HG03060 (cell line): Measurements from ENCODE around the gene IMPA2.
"Not testable (repeated sequence)": the region's sequence is repeated elsewhere in the genome, so short reads cannot be mapped to it uniquely, and the experiment has no call there.

Experiments
- ATAC-seq: cut with Tn5 transposase; IDR thresholded peaks from one replicate; pipeline ENCODE4 v1.9.1; 2021; ENCODE audit warnings: low read depth, moderate number of reproducible peaks; ENCODE audit not compliant: unreplicated experiment

The IMPA2 gene

GRCh38 chr18:11981192-11981542 lies at the start of gene IMPA2:
IMPA2 (plus strand) TSS chr18:11981507; CDS start chr18:11981670, 163 bp downstream.
- peak; percentile 7 for ATAC-seq

DNA sequence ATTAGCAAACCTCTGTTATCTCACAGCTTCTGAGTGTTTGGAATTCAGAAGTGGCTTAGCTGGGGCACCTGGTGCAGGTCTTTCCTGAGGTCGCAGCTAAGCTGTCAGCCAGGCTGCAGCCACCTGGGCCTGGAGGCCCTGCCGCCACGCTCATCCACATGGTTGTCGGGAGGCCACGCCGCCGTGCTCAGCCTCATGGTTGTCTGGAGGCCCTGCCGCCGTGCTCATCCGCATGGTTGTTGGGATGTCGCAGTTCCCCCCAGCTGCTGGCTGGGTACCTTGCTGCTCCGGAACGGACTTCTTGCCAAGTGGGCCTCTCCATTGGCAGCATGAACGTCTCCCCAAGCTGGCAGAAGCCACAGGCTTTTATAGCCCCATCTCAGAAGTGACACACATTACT lies 48.9 kb upstream of the IMPA2 start:
- no peak for ATAC-seq

DNA sequence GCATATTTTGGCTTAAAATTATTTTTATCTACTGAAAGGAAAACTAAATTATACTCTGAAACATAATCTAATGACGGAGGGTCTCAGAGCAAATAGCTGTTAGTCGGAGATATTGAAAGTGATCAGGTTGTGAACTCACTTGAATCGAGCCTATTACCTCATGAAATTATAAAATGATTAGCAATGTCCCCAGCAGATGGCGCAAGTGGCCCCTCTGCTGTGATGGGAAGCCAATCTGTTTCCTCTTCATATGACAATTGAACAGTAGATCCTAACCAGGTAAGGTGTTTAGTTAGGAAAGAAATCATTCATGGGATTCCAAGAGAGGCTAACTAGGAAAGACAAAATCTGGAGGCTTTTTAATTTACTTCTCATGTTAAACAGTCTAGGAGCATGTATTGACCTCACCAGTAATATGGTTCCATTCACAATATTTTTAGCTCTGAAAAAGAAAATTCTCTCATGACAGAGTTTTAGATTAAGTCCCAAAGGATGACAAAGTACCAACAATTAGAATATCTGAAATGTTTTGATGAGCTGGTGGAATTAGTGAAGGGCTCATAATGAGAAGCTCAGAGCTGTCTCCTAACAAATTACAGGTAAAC lies 43.3 kb upstream of the IMPA2 start:
- ATAC-seq: no peak

DNA sequence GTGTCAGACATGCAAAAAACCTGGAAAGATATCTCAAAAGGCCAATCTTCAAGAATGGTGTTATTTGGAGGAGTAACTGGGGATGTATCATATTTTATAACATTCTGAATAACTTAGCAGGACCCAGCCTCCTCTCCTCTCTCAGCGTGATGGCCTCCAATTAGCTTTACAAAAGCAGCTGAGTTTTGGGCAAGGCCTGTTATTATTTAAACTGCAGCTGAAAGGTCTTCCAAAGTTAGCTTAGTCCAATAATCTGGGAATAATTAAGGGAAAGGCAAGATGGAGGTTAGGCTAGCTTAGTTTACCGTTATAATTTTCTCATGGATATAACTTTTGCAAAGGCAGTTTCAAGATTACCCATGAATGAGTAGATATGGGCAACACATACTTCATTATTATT lies 40.4 kb upstream of the IMPA2 start:
- no peak for ATAC-seq

- ATAC-seq: no peak
Observed at GRCh38 chr18:11943551-11943950, 37.8 kb upstream of the IMPA2 start.

GRCh38 chr18:11944252-11944651 lies 37.1 kb upstream of the IMPA2 start:
- no peak for ATAC-seq

- no peak for ATAC-seq
Observed at GRCh38 chr18:11944786-11945185, 36.5 kb upstream of the IMPA2 start.

- ATAC-seq: not testable (repeated sequence)
Observed at GRCh38 chr18:11945834-11946659, 35.3 kb upstream of the IMPA2 start.

DNA sequence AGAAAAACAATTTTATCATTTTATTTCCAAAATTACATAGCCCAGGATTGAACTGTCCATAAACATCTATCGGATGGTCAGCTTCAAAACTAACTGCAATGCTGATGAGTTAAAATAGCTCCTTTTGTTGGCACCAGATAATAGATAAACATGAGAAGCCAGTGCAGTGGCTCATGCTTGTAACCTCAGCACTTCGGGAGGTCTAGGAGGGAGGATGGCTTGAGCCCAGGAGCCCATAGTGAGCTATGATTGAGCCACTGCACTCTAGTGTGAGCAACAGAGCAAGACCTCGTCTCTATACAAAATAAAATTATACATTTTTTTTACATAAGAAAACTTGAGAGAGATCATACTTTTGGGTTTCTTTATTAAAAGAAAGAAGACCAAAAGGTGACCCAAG lies 34.6 kb upstream of the IMPA2 start:
- no peak for ATAC-seq

DNA sequence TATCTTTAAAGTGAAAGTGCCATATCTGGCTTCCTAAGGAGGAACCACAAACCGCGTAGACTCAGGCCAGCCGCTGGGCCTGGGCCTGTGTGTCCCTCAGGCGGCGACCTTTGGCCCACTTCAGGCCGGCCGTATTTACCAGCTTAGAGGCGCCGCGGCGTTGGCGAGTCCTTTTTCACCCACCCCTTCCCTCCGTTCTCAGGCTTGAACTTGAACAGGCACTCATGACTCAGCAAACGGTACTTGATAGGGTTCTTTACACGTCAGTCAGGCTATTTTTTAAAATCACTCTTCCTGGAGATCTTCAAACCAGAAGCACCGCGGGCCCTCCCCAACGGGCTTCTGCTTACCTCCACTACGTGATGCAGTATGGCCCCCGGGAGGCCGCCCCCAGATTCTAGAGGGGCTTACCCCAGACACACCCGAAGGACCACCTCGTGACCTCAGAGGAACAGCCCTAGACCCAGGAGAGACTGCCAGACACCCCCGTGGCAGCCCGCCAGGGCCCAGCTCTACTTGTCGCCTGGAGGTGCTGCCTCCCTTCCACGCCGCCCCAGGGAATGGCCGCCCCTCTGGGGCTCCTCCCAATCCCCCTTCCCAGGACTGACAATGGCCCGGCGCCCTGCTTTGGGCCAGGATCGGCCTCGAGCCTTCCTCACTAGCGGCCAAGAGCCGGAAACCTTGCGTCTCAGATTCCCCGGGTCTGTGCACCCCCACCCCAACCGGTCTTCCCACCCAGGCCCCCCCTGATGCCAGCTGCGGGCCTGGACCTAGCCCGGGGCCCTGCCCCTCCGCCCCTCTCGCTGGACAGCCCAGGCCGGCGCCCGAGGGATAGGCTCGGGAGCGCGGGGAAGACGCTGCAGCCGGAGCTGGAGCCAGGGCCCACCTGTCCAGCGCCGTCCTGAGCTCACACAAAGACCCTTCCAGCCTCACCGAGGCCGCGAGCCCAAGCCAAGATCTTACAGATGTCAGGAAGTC lies 33.8 kb upstream of the IMPA2 start:
- ATAC-seq: peak; percentile 86

DNA sequence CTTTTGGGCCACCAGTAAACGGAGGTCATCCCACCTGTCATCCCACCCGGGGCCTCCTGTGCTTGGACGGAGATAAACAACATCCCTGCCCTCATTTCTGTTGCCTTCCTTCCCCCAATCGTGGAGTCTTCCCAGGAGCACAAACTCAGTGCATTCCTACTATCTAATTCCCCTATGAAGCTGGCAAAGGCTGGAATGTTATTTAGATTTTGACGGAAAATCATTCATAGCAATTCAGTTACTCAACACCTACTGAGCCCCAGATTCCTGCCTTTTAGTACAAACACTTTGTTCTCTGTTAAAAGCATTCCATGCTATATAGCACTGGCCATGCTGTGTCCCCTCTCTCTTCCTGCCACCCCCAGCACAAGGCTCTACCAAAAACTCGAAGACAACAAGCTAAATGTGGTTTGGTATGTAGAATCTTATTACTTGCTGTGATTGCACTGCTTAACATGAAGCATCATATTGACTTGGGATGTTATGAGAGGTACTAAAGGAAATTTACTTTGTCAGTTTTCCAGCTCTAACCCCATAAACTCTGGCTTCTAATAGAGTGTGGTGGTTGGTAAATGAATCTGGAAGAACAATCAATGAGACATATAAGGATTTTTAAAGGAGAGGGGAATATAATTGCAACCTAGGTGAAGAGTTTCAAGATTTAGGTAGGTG lies 32.3 kb upstream of the IMPA2 start:
- ATAC-seq: no peak

DNA sequence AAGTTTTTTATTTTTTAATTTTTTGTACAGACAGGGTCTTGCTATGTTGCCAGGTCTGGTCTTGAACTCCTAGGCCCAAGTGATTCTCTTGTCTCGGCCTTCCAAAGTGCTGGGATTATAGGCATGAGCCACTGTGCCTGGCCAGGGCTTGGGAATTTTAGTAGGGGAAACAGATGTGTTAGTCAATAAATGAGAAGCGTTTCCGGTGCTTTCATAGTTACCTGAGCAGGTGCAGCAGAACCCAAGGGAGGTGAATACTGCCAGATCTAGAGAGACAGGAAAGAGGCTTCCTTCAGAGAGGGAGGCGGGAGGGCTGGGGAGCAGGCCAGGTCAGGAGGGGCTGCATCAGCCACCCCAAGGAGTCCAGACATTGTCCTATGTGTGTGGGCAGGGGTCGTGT lies 30.5 kb upstream of the IMPA2 start:
- ATAC-seq: no peak

DNA sequence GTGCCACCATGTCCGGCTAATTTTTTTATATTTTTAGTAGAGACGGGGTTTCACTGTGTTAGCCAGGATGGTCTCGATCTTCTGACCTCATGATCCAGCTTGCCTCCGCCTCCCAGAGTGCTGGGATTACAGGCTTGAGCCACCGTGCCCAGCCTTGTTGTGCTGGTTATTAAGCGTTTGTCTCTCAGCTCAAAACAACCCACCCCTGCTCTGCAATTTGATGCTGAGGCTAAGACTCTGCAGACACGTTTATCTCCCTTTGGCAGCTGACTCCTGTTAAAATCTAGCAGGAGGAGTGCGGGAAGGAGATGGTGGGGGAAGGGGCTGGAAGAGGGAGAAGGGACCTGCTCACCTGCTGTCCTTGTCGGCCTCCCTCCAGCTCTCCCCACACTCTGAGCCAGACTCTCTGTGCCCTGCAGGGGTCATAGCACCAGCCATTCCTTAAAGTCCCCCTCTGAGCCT lies 29.9 kb upstream of the IMPA2 start:
- ATAC-seq: no peak

- no peak for ATAC-seq
Observed at GRCh38 chr18:11953113-11953512, 28.2 kb upstream of the IMPA2 start.

DNA sequence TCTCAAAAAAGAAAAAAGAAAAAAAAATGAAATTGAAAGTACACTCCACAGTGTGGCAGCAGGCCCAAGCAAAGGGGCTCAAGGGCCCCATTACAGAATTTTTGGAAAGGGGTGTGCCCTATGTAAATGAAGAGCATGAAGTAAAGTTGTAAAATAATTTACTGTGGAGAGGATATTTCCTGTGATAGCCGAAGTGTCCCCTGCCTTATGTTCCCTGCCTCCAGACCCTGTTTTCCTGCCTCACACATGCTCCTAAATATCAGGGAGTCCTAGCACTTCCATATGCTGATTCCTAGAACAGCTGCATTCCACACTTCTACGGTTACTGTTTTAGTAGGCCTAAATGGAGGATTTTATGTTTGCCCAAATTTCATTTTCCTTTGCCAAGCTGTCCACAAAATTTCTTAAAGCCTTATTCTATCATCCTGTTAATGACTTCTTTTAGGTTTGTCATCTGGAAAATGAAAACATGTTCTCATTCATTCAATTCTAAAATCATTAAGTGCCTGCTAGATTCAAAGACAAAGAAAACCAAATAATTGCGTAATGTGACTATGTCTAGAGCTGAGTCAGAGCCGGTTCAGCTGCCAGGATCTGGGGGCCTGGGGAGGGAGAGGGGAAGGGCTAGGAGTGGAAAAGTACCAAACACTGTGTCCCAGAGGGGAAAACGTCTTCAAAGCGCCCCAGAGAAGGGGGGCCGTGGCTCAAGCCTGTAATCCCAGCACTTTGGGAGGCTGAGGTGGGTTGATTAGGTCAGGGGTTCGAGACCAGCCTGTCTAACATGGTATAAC lies 25.9 kb upstream of the IMPA2 start:
- ATAC-seq: no peak

- ATAC-seq: no peak
Observed at GRCh38 chr18:11956371-11957308, 24.7 kb upstream of the IMPA2 start.

DNA sequence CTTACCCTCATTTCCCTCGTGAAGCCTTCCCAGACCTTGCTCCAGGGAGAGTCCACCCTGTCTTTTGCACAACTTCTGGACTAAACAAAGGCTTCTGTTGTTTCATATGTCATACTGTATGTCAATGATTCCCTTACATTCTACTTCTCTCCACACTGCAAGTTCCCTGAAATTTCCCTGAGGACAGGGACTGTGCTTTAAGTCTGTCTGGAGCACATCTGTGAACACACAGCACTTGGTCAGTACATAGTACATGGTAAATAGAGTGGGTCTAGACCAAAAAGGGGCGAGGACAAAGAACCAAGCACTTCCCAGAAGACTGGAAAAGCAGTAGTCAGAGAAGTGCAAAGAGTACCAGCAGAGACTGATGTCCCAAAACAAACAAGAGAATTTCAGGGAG lies 23.7 kb upstream of the IMPA2 start:
- no peak for ATAC-seq

DNA sequence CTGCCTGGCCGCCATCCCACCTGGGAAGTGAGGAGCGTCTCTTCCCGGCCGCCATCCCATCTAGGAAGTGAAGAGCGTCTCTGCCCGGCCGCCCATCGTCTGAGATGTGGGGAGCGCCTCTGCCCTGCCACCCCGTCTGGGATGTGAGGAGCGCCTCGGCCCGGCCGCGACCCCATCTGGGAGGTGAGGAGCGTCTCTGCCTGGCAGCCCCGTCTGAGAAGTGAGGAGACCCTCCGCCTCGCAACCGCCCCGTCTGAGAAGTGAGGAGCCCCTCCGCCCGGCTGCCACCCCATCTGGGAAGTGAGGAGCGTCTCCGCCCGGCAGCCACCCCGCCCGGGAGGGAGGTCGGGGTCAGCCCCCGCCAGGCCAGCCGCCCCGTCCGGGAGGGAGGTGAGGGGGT lies 21.7 kb upstream of the IMPA2 start:
- not testable (repeated sequence) for ATAC-seq
